LNCaP clone FGC (cell line): ENCODE results near the gene SH3D19.
A peak's percentile ranks its signal among the peaks of the same experiment; 100 is the strongest.

Source experiments
- DNase-seq: peaks from one replicate; pipeline ENCODE4 v3.0.0-alpha.2; 2011; ENCODE audit warnings: low read depth
- H3K4me3 ChIP-seq: 2 replicates; pipeline ENCODE4 v1.5.1; 2011; ENCODE audit warnings: mild to moderate bottlenecking, low read depth, low read length, control low read depth
- TF ChIP-seq, protein P1 (sequence below): IDR thresholded peaks from 2 replicates; pipeline ENCODE4 v1.5.1; 2012; ENCODE audit warnings: mild to moderate bottlenecking; ENCODE audit not compliant: control insufficient read depth, insufficient read depth; ENCODE audit errors: extremely low read depth

SH3D19 gene

DNA sequence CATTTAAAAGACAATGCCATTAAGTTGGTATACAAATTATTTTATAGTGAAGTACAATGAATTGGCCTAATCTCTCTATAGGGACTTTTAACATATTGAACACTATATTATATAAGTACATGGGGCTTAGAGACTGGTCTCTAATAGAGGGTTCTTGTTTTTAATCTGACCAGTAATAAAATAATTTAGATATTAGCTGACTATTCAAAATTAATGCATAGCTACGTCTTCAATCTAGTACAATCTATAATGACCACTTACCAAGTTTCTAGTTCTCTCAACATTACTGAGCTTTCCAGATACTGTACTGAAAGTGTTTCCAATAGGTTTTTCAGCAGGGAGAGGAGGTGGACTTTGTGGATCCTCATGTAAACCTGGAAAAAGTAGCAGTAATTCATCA is 166.4 kb downstream of the SH3D19 start:
- TF ChIP-seq, protein P1, sequence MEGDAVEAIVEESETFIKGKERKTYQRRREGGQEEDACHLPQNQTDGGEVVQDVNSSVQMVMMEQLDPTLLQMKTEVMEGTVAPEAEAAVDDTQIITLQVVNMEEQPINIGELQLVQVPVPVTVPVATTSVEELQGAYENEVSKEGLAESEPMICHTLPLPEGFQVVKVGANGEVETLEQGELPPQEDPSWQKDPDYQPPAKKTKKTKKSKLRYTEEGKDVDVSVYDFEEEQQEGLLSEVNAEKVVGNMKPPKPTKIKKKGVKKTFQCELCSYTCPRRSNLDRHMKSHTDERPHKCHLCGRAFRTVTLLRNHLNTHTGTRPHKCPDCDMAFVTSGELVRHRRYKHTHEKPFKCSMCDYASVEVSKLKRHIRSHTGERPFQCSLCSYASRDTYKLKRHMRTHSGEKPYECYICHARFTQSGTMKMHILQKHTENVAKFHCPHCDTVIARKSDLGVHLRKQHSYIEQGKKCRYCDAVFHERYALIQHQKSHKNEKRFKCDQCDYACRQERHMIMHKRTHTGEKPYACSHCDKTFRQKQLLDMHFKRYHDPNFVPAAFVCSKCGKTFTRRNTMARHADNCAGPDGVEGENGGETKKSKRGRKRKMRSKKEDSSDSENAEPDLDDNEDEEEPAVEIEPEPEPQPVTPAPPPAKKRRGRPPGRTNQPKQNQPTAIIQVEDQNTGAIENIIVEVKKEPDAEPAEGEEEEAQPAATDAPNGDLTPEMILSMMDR = no peak
- H3K4me3 ChIP-seq = no peak overlapping the region
- no peak for DNase-seq

DNA sequence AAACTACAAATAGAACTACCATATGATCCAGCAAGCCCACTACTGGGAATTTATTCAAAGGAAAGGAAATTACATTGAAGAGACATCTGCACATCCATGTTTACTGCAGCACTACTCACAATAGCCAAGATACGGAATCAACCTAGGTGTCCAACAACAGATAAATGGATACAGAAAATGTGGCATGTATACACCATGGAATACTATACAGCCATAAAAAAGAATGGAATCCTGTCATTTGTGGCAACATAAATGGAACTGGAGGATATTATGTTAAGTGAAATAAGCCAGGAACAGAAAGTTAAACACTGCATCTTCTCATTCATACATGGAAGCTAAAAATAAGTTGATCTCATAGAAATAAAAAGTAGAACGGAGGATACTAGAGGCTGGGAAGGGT is 167.9 kb downstream of the SH3D19 start:
- no peak overlapping the region for H3K4me3 ChIP-seq
- TF ChIP-seq, protein P1 = no peak
- no peak for DNase-seq

DNA sequence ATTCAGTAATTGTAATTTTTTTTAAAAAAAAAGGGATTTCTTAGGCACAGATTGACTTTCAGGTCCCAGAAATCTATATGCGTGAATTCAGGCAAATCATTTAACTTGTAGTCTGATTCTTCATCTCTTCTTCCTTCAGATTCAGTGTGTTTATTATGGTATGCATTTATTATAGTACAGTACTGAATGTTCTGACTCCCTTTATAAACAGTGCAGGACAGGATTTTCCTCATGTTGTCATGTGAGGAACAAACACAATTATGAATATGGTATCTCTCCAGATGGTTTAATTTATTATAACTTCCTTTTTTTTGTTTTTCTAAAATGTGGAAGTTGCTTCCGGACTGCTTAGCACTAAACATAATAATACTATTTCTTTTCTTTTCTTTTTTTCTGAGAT is 171.8 kb downstream of the SH3D19 start:
- no peak overlapping the region for H3K4me3 ChIP-seq
- TF ChIP-seq, protein P1 = no peak
- peak; percentile 25 for DNase-seq

DNA sequence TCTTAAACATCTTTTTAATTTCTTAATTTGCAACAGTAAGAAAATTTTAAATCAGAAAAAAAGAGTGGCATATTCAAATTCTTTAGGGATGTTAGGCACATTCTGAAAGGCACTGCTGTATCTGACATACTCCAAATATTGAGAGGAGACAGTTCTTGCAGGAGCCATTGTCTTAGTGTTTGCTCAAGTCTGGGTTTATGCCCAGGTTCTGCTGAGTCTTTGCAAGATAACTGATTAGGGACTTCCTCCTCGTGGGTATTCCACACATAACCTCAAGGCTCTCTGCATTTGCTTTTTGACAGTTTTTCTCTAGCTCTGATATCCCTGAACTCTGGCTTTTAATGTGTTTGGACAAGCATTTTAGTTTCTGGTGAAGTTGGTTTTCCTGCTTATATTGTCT is 173.4 kb downstream of the SH3D19 start:
- peak; percentile 58 for DNase-seq

DNA sequence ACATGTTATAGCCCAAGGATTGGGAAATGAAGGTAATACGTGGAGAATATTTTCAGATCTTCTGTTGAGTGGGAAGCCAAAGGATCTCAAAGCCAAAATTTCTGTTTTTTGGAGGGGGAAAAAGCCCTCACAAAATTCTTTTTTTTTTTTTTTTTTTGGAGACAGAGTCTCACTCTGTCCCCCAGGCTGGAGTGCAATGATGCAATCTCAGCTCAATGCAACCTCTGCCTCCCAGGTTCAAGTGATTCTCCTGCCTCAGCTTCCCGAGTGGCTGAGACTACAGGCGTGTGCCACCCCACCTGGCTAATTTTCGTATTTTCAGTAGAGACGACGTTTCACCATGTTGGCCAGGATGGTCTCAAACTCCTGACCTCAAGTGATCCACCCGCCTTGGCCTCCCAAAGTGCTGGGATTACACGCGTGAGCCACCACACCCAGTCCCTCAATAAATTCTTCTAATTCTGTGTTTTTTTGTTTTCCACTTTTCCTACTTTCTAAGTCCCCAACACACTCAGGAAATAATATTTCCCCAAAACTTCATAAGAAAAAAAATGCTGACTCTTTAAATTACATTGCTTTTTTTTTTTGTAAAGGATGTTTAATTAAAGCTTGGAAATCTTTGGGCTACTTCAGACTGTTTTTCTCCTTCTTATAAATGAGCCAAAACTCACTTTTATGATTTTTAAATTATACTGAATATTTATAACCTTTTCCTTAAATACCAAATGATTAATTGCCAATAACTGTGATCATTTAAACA is 174.4 kb downstream of the SH3D19 start:
- DNase-seq = no peak
- TF ChIP-seq, protein P1 = no peak
- no peak overlapping the region for H3K4me3 ChIP-seq

More for the DNA sequence above, 173.4 kb downstream of the SH3D19 start:
- TF ChIP-seq, protein P1 = no peak
- H3K4me3 ChIP-seq = no peak overlapping the region

DNA sequence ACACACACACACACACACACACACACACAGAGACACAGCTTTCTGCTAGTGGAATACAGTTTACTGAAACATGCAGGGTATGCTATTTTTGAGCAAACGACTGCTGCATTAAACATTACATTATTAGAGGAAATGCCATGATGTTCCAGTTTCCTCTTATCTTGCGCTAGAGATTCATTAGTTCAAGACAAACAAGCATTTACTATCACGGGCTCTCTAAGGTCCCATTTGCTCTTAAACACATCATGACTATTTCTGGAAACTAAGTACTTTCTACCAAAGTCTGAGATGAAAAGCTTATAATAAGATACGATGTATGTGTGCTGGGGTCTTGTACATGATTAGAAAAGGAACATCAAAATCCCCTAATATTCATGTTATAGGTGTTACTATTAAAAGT is 177.1 kb downstream of the SH3D19 start:
- H3K4me3 ChIP-seq = no peak overlapping the region
- no peak for DNase-seq
- TF ChIP-seq, protein P1 = no peak

DNA sequence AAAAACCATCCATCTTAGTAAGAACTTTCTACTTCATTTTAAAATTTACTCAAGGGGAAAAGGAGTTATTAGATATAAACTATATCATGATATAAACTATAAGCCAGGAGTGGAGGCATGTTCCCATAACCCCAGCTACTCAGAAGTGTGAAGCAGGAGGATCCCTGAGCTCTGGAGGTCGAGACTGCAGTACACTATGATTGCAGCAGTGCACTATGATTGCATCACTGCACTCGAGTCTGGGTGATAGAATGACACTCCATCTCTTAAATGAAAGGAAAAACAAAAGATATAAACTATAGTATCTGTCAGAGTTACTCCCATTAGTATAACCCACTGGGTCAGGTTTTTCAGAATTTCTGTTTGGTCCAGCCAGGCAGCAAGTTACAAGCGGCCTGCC is 178.4 kb downstream of the SH3D19 start:
- TF ChIP-seq, protein P1 = no peak
- H3K4me3 ChIP-seq = no peak overlapping the region
- DNase-seq = no peak
